Measurements from ENCODE around the gene CLCN3.
A peak's percentile ranks its signal among the peaks of the same experiment; 100 is the strongest.
"Not testable (repeated sequence)": the region's sequence is repeated elsewhere in the genome, so short reads cannot be mapped to it uniquely, and the experiment has no call there.

The CLCN3 gene

GRCh38 chr4:169618286-169618685 is 2.1 kb upstream of the CLCN3 start:
- DNase-seq (ENCODE audit: low spot score): peak; percentile 22

- no peak for DNase-seq (ENCODE audit: low spot score)
Observed at GRCh38 chr4:169618986-169619385, 1.4 kb upstream of the CLCN3 start.

GRCh38 chr4:169619518-169619957 is 840 bp upstream of the CLCN3 start:
- DNase-seq (ENCODE audit: low spot score): peak; percentile 61

- DNase-seq (ENCODE audit: low spot score): no peak
Observed at GRCh38 chr4:169620880-169621248, 486 bp downstream of the CLCN3 start.

GRCh38 chr4:169621731-169622492 is 1.5 kb downstream of the CLCN3 start:
- DNase-seq (ENCODE audit: low spot score): peak; percentile 69

DNA sequence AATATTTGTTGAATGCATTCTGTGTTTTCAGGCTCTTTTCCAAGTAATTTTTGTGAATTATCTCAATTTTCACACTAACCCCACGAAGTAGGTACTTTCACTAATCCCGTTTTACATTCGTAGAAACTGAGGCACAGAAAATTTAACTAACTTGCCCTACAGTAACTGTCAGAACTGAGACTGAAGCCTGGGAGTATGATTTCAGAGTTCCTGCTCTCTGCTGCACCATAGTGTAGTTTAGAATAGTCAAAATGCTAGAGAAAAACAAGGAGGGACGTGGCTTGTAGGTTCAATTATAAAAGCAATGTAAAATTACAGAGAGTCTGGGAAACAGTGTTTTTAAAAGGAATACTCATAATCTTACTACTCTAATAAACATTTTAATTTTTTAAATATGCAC is 2.2 kb downstream of the CLCN3 start:
- DNase-seq (ENCODE audit: low spot score): no peak

DNA sequence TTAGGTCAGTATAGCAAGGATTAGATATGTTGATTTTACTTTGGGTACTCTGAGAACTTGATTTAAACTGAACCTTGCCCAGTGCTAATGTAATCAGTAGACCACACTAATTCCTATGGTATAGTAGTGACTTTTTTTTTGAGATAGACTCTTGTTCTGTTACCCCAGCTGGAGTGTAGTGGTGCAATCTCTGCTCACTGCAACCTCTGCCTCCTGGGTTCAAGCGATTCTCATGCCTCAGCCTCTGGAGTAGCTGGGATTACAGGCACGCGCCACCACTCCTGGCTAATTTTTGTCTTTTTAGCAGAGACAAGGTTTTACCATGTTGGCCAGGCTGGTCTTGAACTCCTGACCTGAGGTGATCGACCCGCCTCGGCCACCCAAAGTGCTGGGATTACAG is 3.6 kb downstream of the CLCN3 start:
- not testable (repeated sequence) for DNase-seq (ENCODE audit: low spot score)

DNA sequence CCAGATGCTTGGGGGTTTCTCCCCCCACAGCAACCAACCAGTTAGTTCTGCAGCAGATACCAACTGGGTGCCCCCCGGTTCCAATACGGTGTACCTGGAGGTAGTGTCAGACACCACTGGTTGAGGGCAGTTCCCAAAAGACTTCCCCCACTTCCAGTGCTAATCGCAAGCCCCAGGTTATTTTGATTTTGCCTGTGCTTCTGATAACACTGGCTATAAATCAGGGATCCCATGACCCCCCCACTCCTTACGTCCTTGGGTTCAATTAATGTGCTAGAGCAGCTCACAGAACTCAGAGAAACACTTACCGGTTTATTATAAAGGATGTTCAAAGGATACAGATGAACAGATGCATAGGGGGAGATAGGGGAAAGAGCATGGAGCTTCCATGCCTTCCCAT is 5.5 kb downstream of the CLCN3 start:
- no peak for DNase-seq (ENCODE audit: low spot score)

DNA sequence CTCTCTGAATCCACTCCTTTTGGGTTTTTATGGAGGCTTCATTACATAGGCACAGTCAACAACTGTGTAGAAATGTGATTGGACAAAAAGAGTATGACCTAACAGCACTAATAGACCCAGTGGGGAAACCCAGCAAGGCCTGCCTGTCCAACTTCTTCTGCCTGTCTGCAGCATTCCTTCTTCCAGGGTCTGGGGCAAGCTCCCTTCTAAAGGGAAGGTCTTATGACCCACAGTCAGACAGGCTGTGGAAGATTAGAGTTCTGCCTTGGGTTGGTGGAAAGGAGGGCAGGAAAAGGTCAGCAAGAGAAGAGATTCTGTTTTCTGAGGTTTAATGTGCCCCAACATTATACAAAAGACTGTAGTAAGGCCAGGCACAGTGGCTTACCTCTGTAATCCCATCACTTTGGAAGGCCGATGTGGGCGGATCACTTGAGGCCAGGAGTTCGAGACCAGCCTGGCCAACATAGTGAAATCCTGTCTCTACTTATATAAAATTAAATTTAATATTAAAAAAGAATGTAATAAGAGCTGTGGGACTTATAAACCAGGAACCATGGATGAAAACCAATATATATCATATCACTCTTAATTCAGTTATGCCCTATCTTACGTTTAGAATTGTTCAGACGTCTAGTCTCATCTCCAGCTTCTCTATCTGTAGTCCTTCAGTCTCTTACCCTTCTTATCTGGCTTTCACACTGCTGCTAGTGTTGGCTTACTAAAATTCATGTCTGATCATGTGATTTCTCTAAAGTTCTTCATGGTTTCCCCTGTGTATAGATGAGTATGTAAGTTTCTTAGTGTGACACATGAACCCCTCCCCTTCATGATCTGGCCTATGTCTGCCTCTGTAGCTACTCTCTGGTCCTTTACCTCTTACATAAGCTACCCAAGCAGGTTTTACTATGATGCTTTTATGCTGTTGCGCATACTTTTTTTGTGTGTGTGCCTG is 6.2 kb downstream of the CLCN3 start:
- DNase-seq (ENCODE audit: low spot score): no peak

DNA sequence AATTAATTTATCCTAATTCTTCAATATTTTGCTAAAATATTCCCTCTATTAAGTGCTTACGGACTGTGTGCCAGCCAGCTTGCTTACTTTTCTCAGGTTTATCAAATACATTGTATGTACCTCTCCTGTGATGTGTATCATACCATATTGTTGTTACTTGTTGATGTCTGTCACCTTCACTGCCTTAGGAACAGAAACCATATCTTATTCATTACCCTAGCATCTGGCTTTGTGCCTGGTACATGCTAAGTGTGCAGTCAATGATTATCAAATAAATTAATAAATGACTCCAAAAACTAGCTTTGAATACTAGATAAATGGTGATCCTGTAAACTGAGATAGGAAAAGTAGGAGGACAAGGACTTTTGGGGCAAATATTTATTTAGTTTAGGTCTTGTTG is 6.9 kb downstream of the CLCN3 start:
- no peak for DNase-seq (ENCODE audit: low spot score)

- DNase-seq (ENCODE audit: low spot score): no peak
Observed at GRCh38 chr4:169628579-169628978, 8.2 kb downstream of the CLCN3 start.

- no peak for DNase-seq (ENCODE audit: low spot score)
Observed at GRCh38 chr4:169630069-169630468, 9.7 kb downstream of the CLCN3 start.

GRCh38 chr4:169632896-169633295 is 12.5 kb downstream of the CLCN3 start:
- no peak for DNase-seq (ENCODE audit: low spot score)

- DNase-seq (ENCODE audit: low spot score): no peak
Observed at GRCh38 chr4:169634975-169635374, 14.6 kb downstream of the CLCN3 start.

GRCh38 chr4:169640261-169640870 is 20.0 kb downstream of the CLCN3 start:
- no peak for DNase-seq (ENCODE audit: low spot score)

GRCh38 chr4:169644802-169645201 is 24.4 kb downstream of the CLCN3 start:
- no peak for DNase-seq (ENCODE audit: low spot score)

GRCh38 chr4:169645627-169646026 is 25.2 kb downstream of the CLCN3 start:
- DNase-seq (ENCODE audit: low spot score): no peak

GRCh38 chr4:169649545-169650226 is 29.3 kb downstream of the CLCN3 start:
- DNase-seq (ENCODE audit: low spot score): no peak

DNA sequence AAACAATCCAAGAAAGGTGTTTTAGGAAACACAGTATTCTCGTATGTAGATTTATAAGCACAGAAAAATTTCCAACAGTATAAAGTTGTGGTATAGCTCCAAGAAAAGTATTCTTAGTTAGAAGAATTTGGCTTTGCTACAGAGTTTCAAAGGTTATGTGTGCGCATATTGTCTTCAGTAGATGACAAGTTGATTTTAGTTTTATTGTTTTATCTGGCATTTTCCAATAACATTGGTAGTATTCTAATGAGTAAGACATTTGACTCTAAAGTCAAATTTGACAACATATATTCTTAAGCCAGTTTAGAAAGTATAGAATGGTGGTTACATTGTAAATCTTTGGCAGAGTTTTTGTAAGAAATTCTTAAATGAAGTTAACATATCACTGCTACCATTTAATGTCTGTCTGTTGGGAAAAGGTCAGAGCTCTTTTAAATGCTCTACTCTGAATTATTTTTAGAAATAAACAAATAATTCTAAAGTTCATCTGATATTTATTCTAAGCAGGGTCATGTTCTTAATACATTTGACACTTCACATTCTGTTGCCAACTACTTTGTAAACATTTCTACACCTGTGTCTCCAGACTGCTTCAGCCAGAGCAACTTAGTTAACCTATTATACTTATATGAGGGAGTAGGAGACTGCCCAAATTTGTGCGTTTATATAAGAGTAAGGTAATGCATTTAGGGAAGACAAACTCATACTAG is 30.0 kb downstream of the CLCN3 start:
- no peak for DNase-seq (ENCODE audit: low spot score)

- no peak for DNase-seq (ENCODE audit: low spot score)
Observed at GRCh38 chr4:169652535-169652934, 32.2 kb downstream of the CLCN3 start.

- no peak for DNase-seq (ENCODE audit: low spot score)
Observed at GRCh38 chr4:169655401-169655800, 35.0 kb downstream of the CLCN3 start.
